SK-N-SH treated with all-trans-retinoic acid at 6 μM for 48 hours (cell line): Measurements from ENCODE around the gene C16orf95.

Source experiments
- ATAC-seq: fragments of 200-7000 bp; cut with Tn5 transposase; 3 replicates; pipeline ENCODE4 v1.9.1; 2020; ENCODE audit warnings: mild to moderate bottlenecking, moderate library complexity
- ARNTL ChIP-seq: fragments of 450-650 bp; formaldehyde crosslinking; IDR thresholded peaks from 2 replicates; pipeline ENCODE4 v1.5.0; 2020; ENCODE audit warnings: low read depth, mild to moderate bottlenecking, moderate library complexity, borderline replicate concordance
- BACH2 ChIP-seq: fragments of 250-450 bp; sonication (Bioruptor Pico); IDR thresholded peaks from 2 replicates; pipeline ENCODE4 v1.9.0; 2021; ENCODE audit warnings: mild to moderate bottlenecking, borderline replicate concordance
- ESRRG ChIP-seq: fragments of 250-450 bp; sonication (Bioruptor Pico); IDR thresholded peaks from 2 replicates; pipeline ENCODE4 v1.6.1; 2021; ENCODE audit warnings: mild to moderate bottlenecking
- GLIS3 ChIP-seq: fragments of 250-450 bp; sonication (Bioruptor Pico); IDR thresholded peaks from 2 replicates; pipeline ENCODE4 v1.5.0; 2020; ENCODE audit warnings: mild to moderate bottlenecking, moderate library complexity
- ISL1 ChIP-seq: fragments of 250-450 bp; sonication (Bioruptor Pico); IDR thresholded peaks from 2 replicates; pipeline ENCODE4 v2.1.2; 2022; ENCODE audit warnings: mild to moderate bottlenecking, moderate library complexity
- OSR1 ChIP-seq: fragments of 250-450 bp; sonication (Bioruptor Pico); IDR thresholded peaks from 2 replicates; pipeline ENCODE4 v1.8.0; 2022; ENCODE audit warnings: moderate library complexity, mild to moderate bottlenecking, inconsistent platforms
- PPARA ChIP-seq: fragments of 250-450 bp; sonication (Bioruptor Pico); IDR thresholded peaks from 2 replicates; pipeline ENCODE4 v1.5.0; 2020; ENCODE audit warnings: mild to moderate bottlenecking, borderline replicate concordance
- RARB ChIP-seq: fragments of 250-450 bp; sonication (Bioruptor Pico); IDR thresholded peaks from 2 replicates; pipeline ENCODE4 v1.8.0; 2021; ENCODE audit warnings: mild to moderate bottlenecking, moderate library complexity
- TCF4 ChIP-seq: fragments of 250-450 bp; sonication (Bioruptor Pico); IDR thresholded peaks from 2 replicates; pipeline ENCODE4 v1.8.0; 2021; ENCODE audit warnings: mild to moderate bottlenecking, moderate library complexity, borderline replicate concordance
- TOX ChIP-seq: fragments of 250-450 bp; sonication (Bioruptor Pico); IDR thresholded peaks from 2 replicates; pipeline ENCODE4 v1.8.0; 2021; ENCODE audit warnings: mild to moderate bottlenecking, moderate library complexity, borderline replicate concordance
- ZC3H10 ChIP-seq: fragments of 250-450 bp; sonication (Bioruptor Pico); IDR thresholded peaks from 2 replicates; pipeline ENCODE4 v1.5.1; 2021; ENCODE audit warnings: mild to moderate bottlenecking, moderate library complexity
- ZFP3 ChIP-seq: fragments of 250-450 bp; sonication (Bioruptor Pico); IDR thresholded peaks from 2 replicates; pipeline ENCODE4 v1.5.0; 2020; ENCODE audit warnings: mild to moderate bottlenecking, moderate library complexity
- ZNF565 ChIP-seq: fragments of 450-650 bp; formaldehyde crosslinking; conservative IDR thresholded peaks from 2 replicates; pipeline ENCODE4 v1.5.0; 2020; ENCODE audit warnings: low read depth, mild to moderate bottlenecking, moderate library complexity
- ZNF70 ChIP-seq: fragments of 450-650 bp; formaldehyde crosslinking; IDR thresholded peaks from 2 replicates; pipeline ENCODE4 v1.5.0; 2020; ENCODE audit warnings: mild to moderate bottlenecking, moderate library complexity
- ZNF8 ChIP-seq: fragments of 450-650 bp; formaldehyde crosslinking; IDR thresholded peaks from 2 replicates; pipeline ENCODE4 v1.5.0; 2020; ENCODE audit warnings: mild to moderate bottlenecking, moderate library complexity
- TF ChIP-seq, protein P1 (sequence below): fragments of 250-450 bp; sonication (Bioruptor Pico); IDR thresholded peaks from 2 replicates; pipeline ENCODE4 v1.5.0; 2020; ENCODE audit warnings: mild to moderate bottlenecking, moderate library complexity
- TF ChIP-seq, protein P2 (sequence below): fragments of 250-450 bp; sonication (Bioruptor Pico); IDR thresholded peaks from 2 replicates; pipeline ENCODE4 v1.5.1; 2021; ENCODE audit warnings: mild to moderate bottlenecking, moderate library complexity
- TF ChIP-seq, protein P3 (sequence below): fragments of 250-450 bp; sonication (Bioruptor Pico); IDR thresholded peaks from 2 replicates; pipeline ENCODE4 v1.8.0; 2020; ENCODE audit warnings: mild to moderate bottlenecking, moderate library complexity, borderline replicate concordance
- TF ChIP-seq, protein P4 (sequence below): fragments of 250-450 bp; sonication (Bioruptor Pico); IDR thresholded peaks from 2 replicates; pipeline ENCODE4 v1.8.0; 2021; ENCODE audit warnings: low read depth, mild to moderate bottlenecking, moderate library complexity, borderline replicate concordance
- TF ChIP-seq, protein P5 (sequence below): fragments of 250-450 bp; sonication (Bioruptor Pico); IDR thresholded peaks from 2 replicates; pipeline ENCODE4 v1.5.1; 2020; ENCODE audit warnings: low read depth, mild to moderate bottlenecking, moderate library complexity

C16orf95 gene

DNA sequence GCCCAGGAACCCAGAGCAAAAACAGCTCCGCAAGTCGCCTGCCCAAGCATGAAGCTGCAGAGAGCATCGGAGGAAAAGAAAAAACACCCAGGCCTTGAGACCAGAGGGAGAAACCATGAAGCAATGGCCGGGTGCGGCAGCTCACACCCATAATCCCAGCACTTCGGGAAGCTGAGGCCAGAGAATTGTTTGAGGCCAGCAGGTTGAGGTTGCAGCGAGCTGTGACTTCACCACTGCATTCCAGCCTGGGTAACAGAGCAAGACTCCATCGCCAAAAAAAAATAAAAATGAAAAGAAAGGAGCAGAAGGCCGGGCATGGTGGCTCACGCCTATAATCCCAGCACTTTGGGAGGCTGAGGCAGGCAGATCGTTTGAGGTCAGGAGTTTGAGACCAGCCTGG is 40.3 kb downstream of the C16orf95 start:
- TF ChIP-seq, protein P1, sequence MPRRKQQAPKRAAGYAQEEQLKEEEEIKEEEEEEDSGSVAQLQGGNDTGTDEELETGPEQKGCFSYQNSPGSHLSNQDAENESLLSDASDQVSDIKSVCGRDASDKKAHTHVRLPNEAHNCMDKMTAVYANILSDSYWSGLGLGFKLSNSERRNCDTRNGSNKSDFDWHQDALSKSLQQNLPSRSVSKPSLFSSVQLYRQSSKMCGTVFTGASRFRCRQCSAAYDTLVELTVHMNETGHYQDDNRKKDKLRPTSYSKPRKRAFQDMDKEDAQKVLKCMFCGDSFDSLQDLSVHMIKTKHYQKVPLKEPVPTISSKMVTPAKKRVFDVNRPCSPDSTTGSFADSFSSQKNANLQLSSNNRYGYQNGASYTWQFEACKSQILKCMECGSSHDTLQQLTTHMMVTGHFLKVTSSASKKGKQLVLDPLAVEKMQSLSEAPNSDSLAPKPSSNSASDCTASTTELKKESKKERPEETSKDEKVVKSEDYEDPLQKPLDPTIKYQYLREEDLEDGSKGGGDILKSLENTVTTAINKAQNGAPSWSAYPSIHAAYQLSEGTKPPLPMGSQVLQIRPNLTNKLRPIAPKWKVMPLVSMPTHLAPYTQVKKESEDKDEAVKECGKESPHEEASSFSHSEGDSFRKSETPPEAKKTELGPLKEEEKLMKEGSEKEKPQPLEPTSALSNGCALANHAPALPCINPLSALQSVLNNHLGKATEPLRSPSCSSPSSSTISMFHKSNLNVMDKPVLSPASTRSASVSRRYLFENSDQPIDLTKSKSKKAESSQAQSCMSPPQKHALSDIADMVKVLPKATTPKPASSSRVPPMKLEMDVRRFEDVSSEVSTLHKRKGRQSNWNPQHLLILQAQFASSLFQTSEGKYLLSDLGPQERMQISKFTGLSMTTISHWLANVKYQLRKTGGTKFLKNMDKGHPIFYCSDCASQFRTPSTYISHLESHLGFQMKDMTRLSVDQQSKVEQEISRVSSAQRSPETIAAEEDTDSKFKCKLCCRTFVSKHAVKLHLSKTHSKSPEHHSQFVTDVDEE (CRISPR knock-in tag), result no peak
- TF ChIP-seq TCF4 (CRISPR knock-in tag), result no peak
- TF ChIP-seq BACH2, result no peak
- TF ChIP-seq, protein P2, sequence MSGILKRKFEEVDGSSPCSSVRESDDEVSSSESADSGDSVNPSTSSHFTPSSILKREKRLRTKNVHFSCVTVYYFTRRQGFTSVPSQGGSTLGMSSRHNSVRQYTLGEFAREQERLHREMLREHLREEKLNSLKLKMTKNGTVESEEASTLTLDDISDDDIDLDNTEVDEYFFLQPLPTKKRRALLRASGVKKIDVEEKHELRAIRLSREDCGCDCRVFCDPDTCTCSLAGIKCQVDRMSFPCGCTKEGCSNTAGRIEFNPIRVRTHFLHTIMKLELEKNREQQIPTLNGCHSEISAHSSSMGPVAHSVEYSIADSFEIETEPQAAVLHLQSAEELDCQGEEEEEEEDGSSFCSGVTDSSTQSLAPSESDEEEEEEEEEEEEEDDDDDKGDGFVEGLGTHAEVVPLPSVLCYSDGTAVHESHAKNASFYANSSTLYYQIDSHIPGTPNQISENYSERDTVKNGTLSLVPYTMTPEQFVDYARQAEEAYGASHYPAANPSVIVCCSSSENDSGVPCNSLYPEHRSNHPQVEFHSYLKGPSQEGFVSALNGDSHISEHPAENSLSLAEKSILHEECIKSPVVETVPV (CRISPR knock-in tag), result no peak
- no peak for TF ChIP-seq ISL1 (CRISPR knock-in tag)
- TF ChIP-seq ZC3H10 (CRISPR knock-in tag), result no peak
- TF ChIP-seq, protein P3, sequence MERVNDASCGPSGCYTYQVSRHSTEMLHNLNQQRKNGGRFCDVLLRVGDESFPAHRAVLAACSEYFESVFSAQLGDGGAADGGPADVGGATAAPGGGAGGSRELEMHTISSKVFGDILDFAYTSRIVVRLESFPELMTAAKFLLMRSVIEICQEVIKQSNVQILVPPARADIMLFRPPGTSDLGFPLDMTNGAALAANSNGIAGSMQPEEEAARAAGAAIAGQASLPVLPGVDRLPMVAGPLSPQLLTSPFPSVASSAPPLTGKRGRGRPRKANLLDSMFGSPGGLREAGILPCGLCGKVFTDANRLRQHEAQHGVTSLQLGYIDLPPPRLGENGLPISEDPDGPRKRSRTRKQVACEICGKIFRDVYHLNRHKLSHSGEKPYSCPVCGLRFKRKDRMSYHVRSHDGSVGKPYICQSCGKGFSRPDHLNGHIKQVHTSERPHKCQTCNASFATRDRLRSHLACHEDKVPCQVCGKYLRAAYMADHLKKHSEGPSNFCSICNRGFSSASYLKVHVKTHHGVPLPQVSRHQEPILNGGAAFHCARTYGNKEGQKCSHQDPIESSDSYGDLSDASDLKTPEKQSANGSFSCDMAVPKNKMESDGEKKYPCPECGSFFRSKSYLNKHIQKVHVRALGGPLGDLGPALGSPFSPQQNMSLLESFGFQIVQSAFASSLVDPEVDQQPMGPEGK (CRISPR knock-in tag), result no peak
- TF ChIP-seq, protein P4, sequence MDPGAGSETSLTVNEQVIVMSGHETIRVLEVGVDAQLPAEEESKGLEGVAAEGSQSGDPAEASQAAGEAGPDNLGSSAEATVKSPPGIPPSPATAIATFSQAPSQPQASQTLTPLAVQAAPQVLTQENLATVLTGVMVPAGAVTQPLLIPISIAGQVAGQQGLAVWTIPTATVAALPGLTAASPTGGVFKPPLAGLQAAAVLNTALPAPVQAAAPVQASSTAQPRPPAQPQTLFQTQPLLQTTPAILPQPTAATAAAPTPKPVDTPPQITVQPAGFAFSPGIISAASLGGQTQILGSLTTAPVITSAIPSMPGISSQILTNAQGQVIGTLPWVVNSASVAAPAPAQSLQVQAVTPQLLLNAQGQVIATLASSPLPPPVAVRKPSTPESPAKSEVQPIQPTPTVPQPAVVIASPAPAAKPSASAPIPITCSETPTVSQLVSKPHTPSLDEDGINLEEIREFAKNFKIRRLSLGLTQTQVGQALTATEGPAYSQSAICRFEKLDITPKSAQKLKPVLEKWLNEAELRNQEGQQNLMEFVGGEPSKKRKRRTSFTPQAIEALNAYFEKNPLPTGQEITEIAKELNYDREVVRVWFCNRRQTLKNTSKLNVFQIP (CRISPR knock-in tag), result no peak
- no peak for TF ChIP-seq ZFP3 (CRISPR knock-in tag)
- no peak for TF ChIP-seq ZNF565 (CRISPR knock-in tag)
- no peak for TF ChIP-seq PPARA (CRISPR knock-in tag)
- TF ChIP-seq TOX, result no peak
- TF ChIP-seq ZNF70, result no peak
- ATAC-seq, result no peak

DNA sequence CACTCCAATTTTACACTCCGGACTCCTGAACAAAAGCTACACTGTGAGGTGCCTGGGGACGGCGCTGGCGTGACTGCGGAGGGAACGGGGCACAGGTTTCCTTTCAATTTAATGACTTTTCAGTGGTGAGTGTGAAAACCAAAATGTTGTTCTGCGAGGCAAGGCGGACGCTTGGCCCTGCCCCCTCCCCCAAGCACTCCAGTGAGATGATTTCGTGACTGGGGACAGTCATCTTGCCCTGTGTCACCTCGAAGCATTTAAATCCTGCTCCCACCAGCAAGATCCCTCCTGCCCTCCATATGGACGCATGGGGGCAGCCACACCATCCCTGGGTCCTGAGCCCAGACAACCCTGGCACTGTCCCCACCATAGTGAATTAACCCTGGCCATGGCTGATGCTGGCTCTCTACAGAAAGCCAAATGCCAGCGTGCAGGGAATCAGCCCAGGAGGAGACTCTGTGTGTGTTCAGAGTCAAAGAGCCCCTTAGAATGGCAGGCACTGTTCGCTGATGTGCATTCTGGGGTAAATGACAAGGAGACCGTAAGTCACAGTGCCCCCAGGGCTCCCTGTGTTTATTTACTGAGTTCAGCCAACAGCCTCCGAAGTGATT is 41.0 kb downstream of the C16orf95 start:
- no peak for ATAC-seq
- no peak for TF ChIP-seq GLIS3 (CRISPR knock-in tag)
- no peak for TF ChIP-seq OSR1 (CRISPR knock-in tag)
- no peak for TF ChIP-seq ZC3H10 (CRISPR knock-in tag)
- TF ChIP-seq ZNF70, result no peak
- TF ChIP-seq ZNF8 (CRISPR knock-in tag), result no peak
- TF ChIP-seq, protein P3 (CRISPR knock-in tag), result no peak
- no peak for TF ChIP-seq RARB (CRISPR knock-in tag)
- TF ChIP-seq ISL1 (CRISPR knock-in tag), result no peak
- TF ChIP-seq, protein P1 (CRISPR knock-in tag), result no peak
- TF ChIP-seq, protein P5, sequence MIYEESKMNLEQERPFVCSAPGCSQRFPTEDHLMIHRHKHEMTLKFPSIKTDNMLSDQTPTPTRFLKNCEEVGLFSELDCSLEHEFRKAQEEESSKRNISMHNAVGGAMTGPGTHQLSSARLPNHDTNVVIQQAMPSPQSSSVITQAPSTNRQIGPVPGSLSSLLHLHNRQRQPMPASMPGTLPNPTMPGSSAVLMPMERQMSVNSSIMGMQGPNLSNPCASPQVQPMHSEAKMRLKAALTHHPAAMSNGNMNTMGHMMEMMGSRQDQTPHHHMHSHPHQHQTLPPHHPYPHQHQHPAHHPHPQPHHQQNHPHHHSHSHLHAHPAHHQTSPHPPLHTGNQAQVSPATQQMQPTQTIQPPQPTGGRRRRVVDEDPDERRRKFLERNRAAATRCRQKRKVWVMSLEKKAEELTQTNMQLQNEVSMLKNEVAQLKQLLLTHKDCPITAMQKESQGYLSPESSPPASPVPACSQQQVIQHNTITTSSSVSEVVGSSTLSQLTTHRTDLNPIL, result no peak
- TF ChIP-seq ESRRG (CRISPR knock-in tag), result no peak
- TF ChIP-seq ARNTL (CRISPR knock-in tag), result no peak
